HCT116 (cell line): Measurements from ENCODE around the gene GDE1. TPM values are rescaled to one million over a fixed set of nuclear protein-coding genes. Genes with fewer than 3 reads are reported as not detected.

ENCODE experiments used
- ATAC-seq: fragments of 200-7000 bp; cut with Tn5 transposase; 2 replicates; pipeline ENCODE4 v1.9.1; 2020; ENCODE audit warnings: mild to moderate bottlenecking, moderate library complexity
- BruUV-seq: library from RNA; stranded (reverse); fragments of 400-500 nt; replicated peaks from 2 replicates; lab custom pipeline; 2021; lab: Mats Ljungman, UMichigan
- CTCF ChIA-PET: fragments of 300-600 bp; sonication (Branson Sonifier 250); formaldehyde crosslinking; loops from one replicate; lab custom pipeline; 2021; ENCODE audit warnings: antibody characterized with exemption; lab: Charles Lee
- POLR2A ChIA-PET: fragments of 300-600, 350-600 bp; sonication (Branson Sonifier 250); formaldehyde crosslinking; loops from one replicate; lab custom pipeline; 2021; ENCODE audit warnings: antibody characterized with exemption; lab: Charles Lee
- RAD21 ChIA-PET, 2 experiments: fragments of 300-600 bp; sonication (Branson Sonifier 250); formaldehyde crosslinking; loops; one replicate each; lab custom pipeline; 2023; ENCODE audit warnings: low total read pairs in 2 of 2; ENCODE audit not compliant: uncharacterized antibody in 2 of 2, unreplicated experiment in 2 of 2, low non-redundant PET in 1 of 2; lab: Charles Lee
- DNase-seq: peaks from one replicate; pipeline ENCODE4 v3.0.0-alpha.2; 2010; ENCODE audit warnings: low read depth, low spot score
- H2AFZ ChIP-seq: fragments of 200-600 bp; shearing (Covaris generic), sonication (generic); 2 replicates; pipeline ENCODE4 v1.6.1; 2017; ENCODE audit warnings: low read depth, mixed run types, mixed read lengths, antibody characterized with exemption, low read length; ENCODE audit not compliant: poor library complexity, severe bottlenecking
- H3K27ac ChIP-seq: 2 replicates; pipeline ENCODE4 v1.5.1; 2012; ENCODE audit warnings: low read depth, low read length
- H3K27me3 ChIP-seq: fragments of 200-600 bp; sonication (generic); 2 replicates; pipeline ENCODE4 v1.6.1; 2016; ENCODE audit warnings: mixed run types, low read length, mixed read lengths; ENCODE audit not compliant: insufficient read depth
- H3K36me3 ChIP-seq, 2 experiments: fragments of 200-500 bp in 1 of 2; fragments of 200-600 bp in 1 of 2; sonication (Bioruptor generic) in 1 of 2; sonication (generic) in 1 of 2; 2 replicates each; pipeline versions ENCODE4 v1.5.1 to v1.6.1; 2014 to 2016; ENCODE audit warnings: low read length in 2 of 2, inconsistent platforms in 1 of 2, mixed read lengths in 1 of 2, mixed run types in 1 of 2; ENCODE audit not compliant: insufficient read depth in 2 of 2, control insufficient read depth in 1 of 2
- H3K4me1 ChIP-seq, 2 experiments: fragments of 200-600 bp in 1 of 2; sonication (generic) in 1 of 2; 2 replicates each; pipeline versions ENCODE4 v1.5.1 to v1.6.1; 2012 to 2017; ENCODE audit warnings: low read length in 2 of 2, inconsistent platforms in 1 of 2, mild to moderate bottlenecking in 1 of 2, mixed read lengths in 1 of 2, mixed run types in 1 of 2, moderate library complexity in 1 of 2; ENCODE audit not compliant: insufficient read depth in 2 of 2, control insufficient read depth in 1 of 2
- H3K4me2 ChIP-seq: fragments of 200-600 bp; sonication (generic); 2 replicates; pipeline ENCODE4 v1.6.1; 2017; ENCODE audit warnings: mixed run types, low read length, mixed read lengths
- H3K4me3 ChIP-seq, 2 experiments: fragments of 200-600 bp in 1 of 2; sonication (generic) in 1 of 2; replicated peaks in 1 of 2; 2 replicates each; pipeline ENCODE4 v1.5.1; 2011 to 2016; ENCODE audit warnings: low read length in 2 of 2, control low read depth in 1 of 2, low read depth in 1 of 2, mild to moderate bottlenecking in 1 of 2, mixed read lengths in 1 of 2, mixed run types in 1 of 2
- H3K79me2 ChIP-seq: fragments of 200-600 bp; sonication (generic); 2 replicates; pipeline ENCODE4 v1.6.1; 2017; ENCODE audit warnings: mild to moderate bottlenecking, mixed run types, low read length, moderate library complexity, mixed read lengths; ENCODE audit not compliant: insufficient read depth
- H3K9ac ChIP-seq: fragments of 200-600 bp; sonication (generic); 2 replicates; pipeline ENCODE4 v1.6.1; 2016; ENCODE audit warnings: low read length, mixed read lengths
- H3K9me2 ChIP-seq: fragments of 200-600 bp; sonication (generic), shearing (Covaris generic); 2 replicates; pipeline ENCODE4 v1.6.1; 2017; ENCODE audit warnings: mixed run types, mild to moderate bottlenecking, moderate library complexity; ENCODE audit not compliant: insufficient read depth
- H3K9me3 ChIP-seq, 2 experiments: fragments of 200-500 bp in 1 of 2; fragments of 200-600 bp in 1 of 2; sonication (Bioruptor generic) in 1 of 2; sonication (generic) in 1 of 2; 2 replicates each; pipeline ENCODE4 v1.6.1; 2014 to 2017; ENCODE audit warnings: low read length in 2 of 2, mixed read lengths in 2 of 2, inconsistent platforms in 1 of 2, low read depth in 1 of 2, mild to moderate bottlenecking in 1 of 2, mixed run types in 1 of 2, moderate library complexity in 1 of 2; ENCODE audit not compliant: control insufficient read depth in 1 of 2, insufficient read depth in 1 of 2
- H4K20me1 ChIP-seq: fragments of 200-600 bp; sonication (generic), shearing (Covaris generic); 2 replicates; pipeline ENCODE4 v1.6.1; 2017; ENCODE audit warnings: mixed run types, mild to moderate bottlenecking, moderate library complexity; ENCODE audit not compliant: insufficient read depth
- CEBPB ChIP-seq: IDR thresholded peaks from 2 replicates; pipeline ENCODE4 v1.6.1; 2012; ENCODE audit warnings: low read depth
- CTCF ChIP-seq, 3 experiments: fragments of 200-600 bp in 1 of 3; sonication (generic) in 1 of 3; IDR thresholded peaks in 2 of 3; conservative IDR thresholded peaks in 1 of 3; 2 replicates each; pipeline ENCODE4 v1.5.1; 2012 to 2017; ENCODE audit warnings: low read depth in 2 of 3, low read length in 2 of 3, antibody characterized with exemption in 1 of 3, borderline replicate concordance in 1 of 3, control low read depth in 1 of 3, mild to moderate bottlenecking in 1 of 3, mixed read lengths in 1 of 3, mixed run types in 1 of 3, moderate library complexity in 1 of 3; ENCODE audit not compliant: insufficient read depth in 1 of 3
- EZH2 ChIP-seq: fragments of 200-600 bp; sonication (generic); IDR thresholded peaks from 2 replicates; pipeline ENCODE4 v1.6.1; 2017; ENCODE audit warnings: antibody characterized with exemption, mixed run types
- EZH2phosphoT487 ChIP-seq: fragments of 200-600 bp; IDR thresholded peaks from 2 replicates; pipeline ENCODE4 v1.6.1; 2018; ENCODE audit warnings: antibody characterized with exemption, borderline replicate concordance
- FOSL1 ChIP-seq: IDR thresholded peaks from 2 replicates; pipeline ENCODE4 v1.6.1; 2012; ENCODE audit warnings: low read depth
- MAX ChIP-seq: IDR thresholded peaks from 2 replicates; pipeline ENCODE4 v1.6.1; 2012
- POLR2A ChIP-seq: IDR thresholded peaks from 2 replicates; pipeline ENCODE4 v1.7.0; 2011; ENCODE audit warnings: borderline replicate concordance; ENCODE audit not compliant: insufficient read depth, insufficient read length; ENCODE audit errors: extremely low read depth
- POLR2AphosphoS5 ChIP-seq: IDR thresholded peaks from 2 replicates; pipeline ENCODE4 v1.6.1; 2011; ENCODE audit warnings: mild to moderate bottlenecking, low read depth, low read length, moderate library complexity
- SIN3A ChIP-seq: IDR thresholded peaks from 2 replicates; pipeline ENCODE4 v1.6.1; 2012; ENCODE audit warnings: low read depth
- SRF ChIP-seq: IDR thresholded peaks from 2 replicates; pipeline ENCODE4 v1.6.1; 2012; ENCODE audit warnings: low read depth
- TCF7L2 ChIP-seq: IDR thresholded peaks from 2 replicates; pipeline ENCODE4 v1.7.0; 2011; ENCODE audit warnings: borderline replicate concordance, inconsistent platforms; ENCODE audit not compliant: insufficient read depth, insufficient read length; ENCODE audit errors: extremely low read depth
- YY1 ChIP-seq: IDR thresholded peaks from 2 replicates; pipeline ENCODE4 v1.6.1; 2011; ENCODE audit warnings: low read length, low read depth, moderate library complexity, mild to moderate bottlenecking; ENCODE audit not compliant: insufficient replicate concordance; ENCODE audit errors: extremely low read depth
- ZNF274 ChIP-seq: fragments of 200-500 bp; sonication (Bioruptor generic); IDR thresholded peaks from 2 replicates; pipeline ENCODE4 v1.6.1; 2014; ENCODE audit warnings: mild to moderate bottlenecking, low read depth, low read length, inconsistent platforms
- intact Hi-C: fragments of 100-400 bp; cut with micrococcal nuclease; formaldehyde crosslinking; loops from 2 replicates; pipeline ENCODE4 v1.10.0; 2022
- total RNA-seq: library from RNA; stranded (reverse); gene quantifications from one replicate; pipeline ENCODE4 v1.2.1, GENCODE V29; 2021; ENCODE audit not compliant: unreplicated experiment
- TF ChIP-seq, protein P1 (sequence below): IDR thresholded peaks from 2 replicates; pipeline ENCODE4 v1.6.1; 2012; ENCODE audit warnings: low read depth

GDE1 gene
- total RNA-seq, 1 experiment from 2014 or later: 47.1 TPM

- no peak for TF ChIP-seq TCF7L2
- TF ChIP-seq, protein P1, sequence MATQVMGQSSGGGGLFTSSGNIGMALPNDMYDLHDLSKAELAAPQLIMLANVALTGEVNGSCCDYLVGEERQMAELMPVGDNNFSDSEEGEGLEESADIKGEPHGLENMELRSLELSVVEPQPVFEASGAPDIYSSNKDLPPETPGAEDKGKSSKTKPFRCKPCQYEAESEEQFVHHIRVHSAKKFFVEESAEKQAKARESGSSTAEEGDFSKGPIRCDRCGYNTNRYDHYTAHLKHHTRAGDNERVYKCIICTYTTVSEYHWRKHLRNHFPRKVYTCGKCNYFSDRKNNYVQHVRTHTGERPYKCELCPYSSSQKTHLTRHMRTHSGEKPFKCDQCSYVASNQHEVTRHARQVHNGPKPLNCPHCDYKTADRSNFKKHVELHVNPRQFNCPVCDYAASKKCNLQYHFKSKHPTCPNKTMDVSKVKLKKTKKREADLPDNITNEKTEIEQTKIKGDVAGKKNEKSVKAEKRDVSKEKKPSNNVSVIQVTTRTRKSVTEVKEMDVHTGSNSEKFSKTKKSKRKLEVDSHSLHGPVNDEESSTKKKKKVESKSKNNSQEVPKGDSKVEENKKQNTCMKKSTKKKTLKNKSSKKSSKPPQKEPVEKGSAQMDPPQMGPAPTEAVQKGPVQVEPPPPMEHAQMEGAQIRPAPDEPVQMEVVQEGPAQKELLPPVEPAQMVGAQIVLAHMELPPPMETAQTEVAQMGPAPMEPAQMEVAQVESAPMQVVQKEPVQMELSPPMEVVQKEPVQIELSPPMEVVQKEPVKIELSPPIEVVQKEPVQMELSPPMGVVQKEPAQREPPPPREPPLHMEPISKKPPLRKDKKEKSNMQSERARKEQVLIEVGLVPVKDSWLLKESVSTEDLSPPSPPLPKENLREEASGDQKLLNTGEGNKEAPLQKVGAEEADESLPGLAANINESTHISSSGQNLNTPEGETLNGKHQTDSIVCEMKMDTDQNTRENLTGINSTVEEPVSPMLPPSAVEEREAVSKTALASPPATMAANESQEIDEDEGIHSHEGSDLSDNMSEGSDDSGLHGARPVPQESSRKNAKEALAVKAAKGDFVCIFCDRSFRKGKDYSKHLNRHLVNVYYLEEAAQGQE: no peak
Measured at GRCh38 chr16:19521471-19522396, at the start of gene GDE1 (continued).

- POLR2A ChIA-PET: interaction anchor here (0.7 kb wide), 1 partner anchor 8 kb away, joined by 3 read pairs; no protein-coding TSS in a partner anchor
- H3K79me2 ChIP-seq: no peaks in the 10 kb centered on the region
- DNase-seq (no peak), ATAC-seq (no peak)
- H3K4me1 ChIP-seq: no peaks in the 10 kb centered on the region
- H3K36me3 ChIP-seq: no peaks in the 10 kb centered on the region
- H3K9ac ChIP-seq: no peak overlapping the region
- CTCF ChIA-PET: interaction anchor here (2.7 kb wide), 1 partner anchor 16 kb away, joined by 11 read pairs; no protein-coding TSS in a partner anchor
- RAD21 ChIA-PET: no interaction called here
- H3K4me3 ChIP-seq: no peak overlapping the region
- no peaks in the 10 kb centered on the region for H4K20me1 ChIP-seq
- intact Hi-C loops: no loop called here
- no peaks in the 10 kb centered on the region for H3K9me2 ChIP-seq
- H3K9me3 ChIP-seq: no peaks in the 10 kb centered on the region
- no peak overlapping the region for H3K4me2 ChIP-seq
- H3K27me3 ChIP-seq: no peaks in the 10 kb centered on the region
- H3K27ac ChIP-seq: no peak overlapping the region
- no TSS peak for BruUV-seq
- H2AFZ ChIP-seq: no peak overlapping the region
- TF ChIP-seq POLR2A (no peak), POLR2AphosphoS5 (no peak), SRF (no peak), YY1 (no peak), ZNF274 (no peak), CTCF (IDR thresholded peaks at IDR 0.05 in 2 of 3, conservative IDR thresholded peaks at IDR 0.05 in 1 of 3; ENCODE audit: borderline replicate concordance in 1 of 3, insufficient read depth in 1 of 3, low read depth in 2 of 3, low read length in 2 of 3) (no peak), MAX (no peak), EZH2phosphoT487 (no peak), CEBPB (no peak), FOSL1 (no peak), EZH2 (no peak), SIN3A (no peak)
- TF ChIP-seq, protein P1: no peak
Measured at GRCh38 chr16:19567560-19567959, 45.7 kb upstream of the GDE1 start.
